NCI-H2171 (cell line): ENCODE results near the gene CHD6.

ENCODE experiments used
- DNase-seq: peaks from one replicate; lab custom pipeline; 2025; lab: John Stamatoyannopoulos, UW

The CHD6 gene

DNA sequence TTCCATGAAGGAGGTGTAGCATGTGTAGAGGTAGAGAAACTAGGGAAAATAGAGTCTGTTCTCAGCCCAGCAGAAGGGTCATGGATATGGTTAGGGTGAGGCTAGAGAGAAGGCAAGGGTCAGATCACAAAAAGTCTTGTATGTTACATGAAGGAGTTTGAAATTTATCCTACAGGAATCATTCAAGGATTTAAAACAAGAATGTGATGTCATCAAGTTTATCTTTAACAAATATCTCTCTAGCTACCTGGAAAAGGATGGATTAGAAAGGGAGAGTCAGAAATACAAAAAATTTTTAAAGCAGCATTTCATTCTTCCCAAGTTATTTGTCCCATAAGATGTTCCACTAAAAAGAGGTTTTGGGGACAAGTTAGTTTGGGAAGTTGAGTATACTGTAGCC, 4.4 kb upstream of the CHD6 start:
- no peak for DNase-seq

DNA sequence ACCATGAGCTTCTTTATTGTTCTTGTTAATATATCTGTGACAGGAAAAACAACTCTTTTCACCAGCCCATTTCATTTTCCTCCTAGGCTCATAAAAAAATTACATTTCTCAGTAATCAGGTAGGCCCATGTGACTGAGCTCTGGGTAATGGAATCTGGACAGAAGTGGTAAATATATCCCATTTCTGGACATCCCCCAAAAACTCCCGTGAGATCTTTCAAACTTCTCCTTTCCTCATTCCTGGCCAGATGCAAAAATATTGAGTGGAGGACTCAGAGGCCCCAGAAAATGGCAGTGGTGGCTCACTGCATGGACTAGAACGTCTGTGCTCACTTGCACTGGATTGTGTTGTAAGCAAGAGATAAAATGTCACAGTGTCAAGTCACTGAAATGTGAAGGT, 3.8 kb upstream of the CHD6 start:
- DNase-seq: no peak

DNA sequence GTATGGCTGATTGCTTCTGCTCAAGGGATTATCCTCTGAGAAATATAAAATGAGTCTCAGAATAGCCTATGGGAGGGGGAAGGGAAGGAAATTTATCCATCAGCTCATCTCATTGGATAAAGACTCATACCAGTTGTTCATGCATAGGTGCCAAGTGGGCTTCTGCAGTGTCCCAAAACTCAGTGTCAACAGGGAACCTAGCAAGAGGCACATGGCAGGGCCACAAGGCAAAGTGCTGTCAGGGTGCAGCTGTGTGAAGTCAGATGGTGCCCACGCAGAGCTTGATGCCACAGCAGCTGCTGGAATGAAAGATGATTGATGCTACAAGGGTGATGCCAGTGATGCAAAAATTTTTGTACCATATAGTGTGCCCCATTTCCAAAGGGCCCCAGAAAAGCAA, 3.2 kb upstream of the CHD6 start:
- no peak for DNase-seq

DNA sequence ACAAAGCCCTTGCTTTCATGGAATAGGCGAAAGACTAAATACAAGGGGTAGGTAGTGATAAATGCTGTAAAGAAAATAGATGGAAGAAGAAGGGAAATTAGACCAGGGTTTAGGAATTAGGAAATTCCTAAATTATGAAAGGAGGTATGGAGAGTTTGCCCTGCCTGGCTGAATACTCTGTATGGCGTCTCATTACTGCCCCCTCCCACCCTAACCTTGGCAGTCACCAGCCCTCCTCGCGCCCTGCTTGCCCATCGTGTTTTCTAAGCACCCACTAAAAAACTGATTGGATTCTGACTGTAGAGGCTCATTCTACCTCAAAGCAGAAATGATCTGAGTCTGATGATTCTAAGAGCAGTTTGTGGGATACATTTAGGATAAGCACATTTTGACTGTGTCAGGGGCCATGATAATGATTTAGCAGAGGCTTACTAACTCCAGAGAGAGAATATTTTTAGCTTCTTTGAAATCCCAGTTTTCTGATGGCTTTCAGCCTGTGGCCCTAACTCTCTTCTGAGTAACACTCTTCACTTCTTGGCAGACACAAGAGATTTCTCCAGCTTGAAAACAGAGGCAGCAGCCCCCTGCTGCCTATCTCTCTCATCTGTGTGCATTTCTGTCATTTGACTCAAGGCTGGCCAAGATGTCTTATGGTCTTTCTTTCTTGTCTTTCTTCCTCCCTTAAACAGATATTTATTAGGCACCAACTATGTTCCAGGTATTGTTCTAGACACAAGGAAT, 1.4 kb upstream of the CHD6 start:
- no peak for DNase-seq

DNA sequence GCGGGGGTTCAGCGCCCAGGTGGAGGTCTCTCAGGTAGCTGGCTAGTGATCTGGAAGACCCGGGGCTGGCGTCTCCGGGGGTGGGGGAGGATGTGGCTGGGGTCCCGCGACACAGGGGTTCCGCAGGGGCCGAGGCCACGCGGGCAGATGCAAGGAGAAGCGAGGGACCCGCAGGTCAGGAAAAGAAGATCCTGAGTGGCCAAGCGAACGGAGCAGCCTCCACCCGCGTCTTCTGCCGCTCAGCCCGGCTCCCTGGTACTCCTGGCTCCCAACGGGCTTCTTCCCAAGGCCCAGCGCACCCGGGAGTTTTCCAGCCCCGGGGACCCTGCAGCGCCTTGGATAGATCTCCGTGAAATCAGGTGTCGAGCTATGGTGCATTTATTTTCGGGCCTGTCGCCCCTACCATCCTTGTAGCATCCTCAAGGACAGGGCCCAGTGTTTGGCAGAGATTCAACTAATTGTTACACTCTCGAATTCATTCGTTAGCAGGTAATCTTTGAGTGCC, 682 bp upstream of the CHD6 start:
- no peak for DNase-seq

DNA sequence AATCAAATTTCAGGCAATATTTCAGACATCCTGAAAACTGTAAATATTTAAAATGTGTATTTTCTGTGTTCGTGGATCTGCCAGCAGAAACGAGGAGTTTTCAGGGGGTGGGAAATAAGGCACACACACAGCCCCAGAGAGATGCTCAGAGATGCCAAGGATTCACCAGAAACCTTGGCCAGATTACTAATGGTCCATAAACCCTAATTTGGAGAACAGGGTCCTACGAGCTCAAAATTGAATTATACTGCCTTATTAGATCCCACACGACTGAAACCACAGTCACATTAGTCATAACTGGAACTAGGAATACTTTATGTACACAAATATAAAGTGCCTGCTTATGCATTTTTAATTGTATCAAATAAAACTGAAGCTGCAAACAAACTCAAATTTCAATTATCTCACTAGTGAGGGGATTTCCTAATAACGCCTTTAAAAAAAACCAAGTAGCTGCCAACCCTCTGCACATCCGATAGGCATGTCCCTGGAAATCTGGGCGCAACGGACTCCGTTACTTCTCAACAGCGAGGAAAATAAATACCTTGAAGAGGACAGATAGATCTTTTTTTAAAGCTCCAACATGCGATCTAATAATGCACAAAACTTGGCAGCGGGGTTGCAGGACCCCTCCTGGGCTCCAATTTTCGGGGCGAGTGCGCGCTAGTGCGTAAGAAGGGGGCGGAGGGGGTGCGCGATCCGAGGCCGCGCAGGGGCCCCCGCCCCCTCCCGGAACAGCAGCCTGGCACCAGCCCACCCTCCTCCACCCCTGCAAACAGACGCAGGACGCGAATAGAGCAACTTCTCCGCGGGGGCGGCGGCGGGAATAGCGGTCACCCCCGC, 897 bp downstream of the CHD6 start:
- DNase-seq: peak; percentile 26

DNA sequence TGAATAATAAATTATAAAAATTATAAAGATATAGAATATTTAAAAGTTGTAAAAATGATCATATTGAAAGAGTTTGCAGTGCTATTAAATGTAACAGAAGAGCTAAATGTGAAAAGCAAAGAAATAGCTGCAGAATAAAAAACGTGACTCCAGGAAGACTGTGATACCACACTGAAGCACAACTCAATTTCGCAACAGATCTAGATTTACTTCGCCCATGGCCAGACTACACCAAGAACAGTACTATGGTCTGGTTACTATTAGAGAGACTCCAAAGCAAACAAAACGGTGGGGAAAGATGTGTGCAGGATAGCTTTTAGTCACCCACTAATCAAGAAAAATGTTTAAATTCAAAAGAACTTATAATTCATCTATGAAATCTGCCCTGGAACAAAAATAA, 1.9 kb downstream of the CHD6 start:
- DNase-seq: no peak

DNA sequence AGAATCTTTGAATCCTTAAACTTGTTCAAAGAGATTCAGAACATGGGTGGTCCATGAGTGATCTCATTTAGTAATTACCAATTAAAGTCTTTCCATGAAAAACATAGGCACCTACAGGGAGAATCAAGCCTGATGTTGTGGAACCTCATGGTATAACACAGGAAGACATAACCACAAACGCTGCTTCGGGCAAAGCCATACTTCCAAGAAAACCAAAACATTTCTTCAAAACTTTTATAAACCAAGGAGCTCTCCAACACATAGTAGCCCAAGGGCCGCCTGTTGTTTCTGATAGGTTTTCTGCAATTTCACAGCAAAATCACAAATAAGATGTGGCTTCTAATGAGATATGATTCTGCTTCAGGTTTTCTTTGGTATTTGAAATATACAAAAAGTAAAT, 2.5 kb downstream of the CHD6 start:
- no peak for DNase-seq

DNA sequence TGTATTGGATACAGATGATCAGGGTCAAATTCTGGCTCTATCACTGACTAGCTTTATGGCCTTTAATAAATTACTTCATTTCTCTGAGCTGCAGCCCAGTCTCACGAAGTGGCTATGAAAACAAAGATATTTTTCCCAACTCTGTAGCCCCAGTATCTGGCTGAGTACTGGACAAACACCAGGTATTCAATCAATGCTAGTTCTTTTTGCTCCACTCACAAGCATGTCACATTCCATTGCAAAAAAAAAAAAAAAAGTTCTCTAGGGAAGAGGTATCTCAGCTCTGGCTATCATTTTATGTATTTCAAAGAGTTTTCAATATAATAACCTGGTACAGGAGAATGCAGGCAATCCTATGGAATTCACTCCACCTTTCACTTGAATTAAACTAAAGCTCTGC, 3.1 kb downstream of the CHD6 start:
- no peak for DNase-seq

DNA sequence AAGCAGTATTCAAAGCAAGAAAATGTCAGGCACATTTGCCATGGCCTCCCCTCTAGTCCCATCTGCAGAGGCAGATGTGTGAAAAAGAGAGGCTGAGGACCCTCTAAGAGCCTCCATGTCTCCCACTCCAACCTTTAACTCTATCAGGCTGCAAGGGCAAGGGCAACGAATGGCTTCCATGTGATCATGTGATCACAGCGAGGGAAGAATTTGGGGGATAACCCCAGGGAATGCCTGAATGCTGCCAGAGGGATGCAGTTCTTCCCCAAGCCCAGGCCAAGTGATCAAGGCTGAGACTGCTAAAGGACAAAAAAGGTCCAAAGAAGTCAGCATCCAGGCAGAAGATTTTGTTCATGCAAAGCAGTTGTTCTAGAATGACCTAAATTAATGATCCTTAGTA, 4.9 kb downstream of the CHD6 start:
- DNase-seq: no peak

DNA sequence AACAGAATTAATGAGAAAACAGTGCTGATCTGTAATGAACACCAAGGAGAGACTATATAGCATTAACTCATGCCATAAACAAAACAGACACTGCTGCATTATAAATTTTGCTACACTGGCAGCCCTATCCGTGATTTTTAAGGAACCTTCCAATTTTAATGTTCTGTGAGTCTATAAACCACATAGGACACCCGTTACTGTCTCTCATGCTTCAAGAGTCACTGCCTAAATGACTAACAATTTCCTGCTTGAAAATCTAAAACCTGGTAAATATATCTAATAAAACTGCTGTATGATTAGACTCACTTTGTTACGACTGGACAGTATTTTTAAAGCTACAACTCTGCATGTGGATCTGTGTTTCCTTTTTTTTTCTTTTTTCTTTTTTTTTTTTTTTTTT, 8.7 kb downstream of the CHD6 start:
- no peak for DNase-seq

DNA sequence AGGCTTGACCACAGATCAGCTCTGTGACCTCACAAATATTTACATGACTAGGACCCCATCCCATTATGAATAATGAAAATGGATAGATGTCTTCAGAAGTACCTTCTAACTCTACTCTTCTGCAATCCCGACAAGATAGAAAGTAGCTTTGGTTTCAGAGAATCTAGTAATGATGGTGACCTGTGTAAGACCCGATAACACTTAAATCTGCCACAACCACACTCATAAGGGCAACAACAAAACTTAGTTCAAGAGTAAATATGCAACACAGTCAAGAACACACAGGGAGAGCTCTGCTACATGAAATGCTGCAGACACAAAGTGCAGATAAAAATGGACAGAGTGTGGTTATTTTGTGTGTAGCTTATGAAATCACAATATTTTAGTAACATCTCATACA, 9.6 kb downstream of the CHD6 start:
- DNase-seq: no peak

DNA sequence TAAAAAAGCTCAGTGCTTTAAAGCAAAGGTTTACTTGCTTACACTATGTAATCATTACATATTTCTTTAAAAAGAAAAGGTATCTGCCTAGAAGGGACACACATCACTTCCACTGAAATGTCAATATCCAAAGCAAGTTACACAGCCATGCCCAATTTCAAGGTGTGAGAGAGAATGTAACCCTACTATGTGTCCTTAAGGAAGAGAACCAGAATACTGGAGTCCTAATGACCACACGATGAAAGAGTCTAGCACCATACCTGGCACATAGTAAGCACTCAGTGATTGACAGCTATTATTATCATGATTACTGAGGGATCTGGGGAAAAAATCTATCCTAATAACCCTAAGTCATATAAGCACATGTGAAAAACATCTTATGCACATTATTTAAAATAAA, 10.4 kb downstream of the CHD6 start:
- DNase-seq: no peak

DNA sequence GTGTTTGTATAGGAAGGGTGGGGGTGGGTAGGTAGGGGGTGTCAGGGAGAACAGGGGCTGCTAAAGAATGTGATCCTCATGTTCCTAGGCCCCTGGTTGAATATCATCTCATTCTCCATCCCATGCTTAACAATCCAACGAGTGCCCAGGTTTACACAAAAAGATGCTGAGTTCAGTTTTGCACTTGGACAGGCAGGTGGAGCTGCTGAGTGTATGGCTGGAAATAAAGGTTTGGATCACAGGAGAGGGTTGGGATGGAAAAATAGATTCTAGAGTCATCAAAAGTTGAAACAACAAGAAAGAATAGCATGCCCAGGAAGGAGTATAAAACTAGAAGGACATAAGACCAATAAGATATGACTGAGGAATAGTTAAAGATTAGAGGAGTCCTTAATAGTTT, 14.2 kb downstream of the CHD6 start:
- no peak for DNase-seq

DNA sequence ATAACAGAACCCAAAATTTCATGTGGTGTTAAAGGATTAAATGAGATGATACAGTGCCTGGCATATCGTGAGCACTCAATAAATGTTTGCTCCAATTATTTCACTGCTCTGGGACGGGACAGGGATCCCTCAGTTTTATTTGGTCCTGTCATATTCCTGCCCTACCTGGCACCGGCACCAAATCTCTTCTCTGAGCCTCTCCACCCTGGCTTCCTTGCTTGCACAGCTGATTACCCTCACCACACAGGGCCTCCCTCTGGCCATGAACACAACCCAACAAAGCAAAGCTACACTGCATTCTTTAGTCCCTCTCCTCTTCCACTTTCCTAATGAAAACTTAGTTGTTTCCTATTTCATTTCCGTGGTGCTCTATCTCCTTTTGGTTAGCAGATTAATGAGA, 16.4 kb downstream of the CHD6 start:
- DNase-seq: no peak

DNA sequence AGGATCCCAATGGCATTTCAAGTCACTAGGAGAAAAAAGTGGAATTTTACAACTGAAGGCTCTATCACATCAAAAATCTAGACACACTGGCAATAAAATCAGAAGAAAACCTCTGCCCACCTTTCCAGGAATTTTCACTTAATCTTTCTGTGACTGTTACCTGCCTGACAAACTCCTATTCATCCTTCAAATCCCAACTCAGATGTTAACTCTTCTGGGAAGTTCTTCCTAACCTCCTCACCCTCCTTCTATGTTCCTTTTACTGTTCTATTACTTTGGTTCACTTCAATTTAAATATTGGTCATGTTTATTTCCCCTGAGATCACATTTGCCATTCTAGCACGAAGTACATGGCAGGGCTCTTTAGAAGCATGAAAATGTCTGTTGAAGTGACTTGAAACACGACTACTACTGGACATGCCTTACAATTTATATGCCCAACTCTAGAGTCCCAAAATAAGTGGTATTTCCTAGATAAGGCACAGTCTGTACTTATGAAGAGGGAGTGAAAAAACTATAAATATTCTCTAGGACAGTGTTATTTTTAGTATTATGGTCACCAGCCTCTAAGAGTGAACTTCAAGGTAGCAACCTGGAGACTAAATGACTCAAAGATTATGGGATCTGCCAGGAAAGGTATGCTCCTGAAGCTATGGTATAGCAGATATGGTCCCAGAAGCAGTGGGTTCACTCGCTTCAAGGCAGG, 17.1 kb downstream of the CHD6 start:
- DNase-seq: no peak

DNA sequence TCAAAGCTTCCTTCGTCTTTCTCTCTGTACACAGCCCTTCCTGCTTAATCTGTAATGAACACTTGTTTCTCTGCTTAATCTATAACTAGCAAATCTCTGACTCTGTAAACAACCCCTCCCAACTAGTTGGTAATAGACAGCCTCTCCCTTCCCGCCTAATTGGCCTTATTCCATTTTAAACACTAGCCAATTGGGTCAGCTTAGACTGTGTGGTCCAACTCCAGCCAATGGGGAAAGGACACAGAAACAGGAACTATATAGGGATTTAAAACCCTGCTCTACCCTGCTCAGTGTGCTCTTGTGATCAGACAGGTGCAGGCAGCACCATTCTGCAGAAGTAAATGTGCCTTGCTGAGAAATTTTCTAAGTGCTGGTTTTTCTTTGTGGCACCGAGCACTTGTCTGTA, 18.5 kb downstream of the CHD6 start:
- DNase-seq: no peak

DNA sequence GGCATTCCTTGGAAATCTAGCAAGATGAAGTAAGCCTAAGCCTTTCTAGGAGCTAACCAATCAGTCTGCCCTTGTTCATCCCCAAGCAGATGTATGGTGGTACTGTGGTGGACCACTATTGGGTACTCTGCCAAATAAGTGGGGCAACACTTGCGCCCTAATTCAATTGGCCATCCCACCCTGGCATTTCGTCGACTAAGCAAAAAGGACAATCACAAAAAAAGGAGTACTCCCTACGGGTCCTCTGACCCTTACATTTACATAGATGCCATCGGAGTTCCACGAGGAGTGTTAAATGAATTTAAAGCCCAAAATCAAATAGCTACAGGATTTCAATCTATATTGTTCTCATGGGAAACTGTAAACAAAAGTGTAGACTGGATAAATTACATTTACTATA, 19.5 kb downstream of the CHD6 start:
- no peak for DNase-seq

DNA sequence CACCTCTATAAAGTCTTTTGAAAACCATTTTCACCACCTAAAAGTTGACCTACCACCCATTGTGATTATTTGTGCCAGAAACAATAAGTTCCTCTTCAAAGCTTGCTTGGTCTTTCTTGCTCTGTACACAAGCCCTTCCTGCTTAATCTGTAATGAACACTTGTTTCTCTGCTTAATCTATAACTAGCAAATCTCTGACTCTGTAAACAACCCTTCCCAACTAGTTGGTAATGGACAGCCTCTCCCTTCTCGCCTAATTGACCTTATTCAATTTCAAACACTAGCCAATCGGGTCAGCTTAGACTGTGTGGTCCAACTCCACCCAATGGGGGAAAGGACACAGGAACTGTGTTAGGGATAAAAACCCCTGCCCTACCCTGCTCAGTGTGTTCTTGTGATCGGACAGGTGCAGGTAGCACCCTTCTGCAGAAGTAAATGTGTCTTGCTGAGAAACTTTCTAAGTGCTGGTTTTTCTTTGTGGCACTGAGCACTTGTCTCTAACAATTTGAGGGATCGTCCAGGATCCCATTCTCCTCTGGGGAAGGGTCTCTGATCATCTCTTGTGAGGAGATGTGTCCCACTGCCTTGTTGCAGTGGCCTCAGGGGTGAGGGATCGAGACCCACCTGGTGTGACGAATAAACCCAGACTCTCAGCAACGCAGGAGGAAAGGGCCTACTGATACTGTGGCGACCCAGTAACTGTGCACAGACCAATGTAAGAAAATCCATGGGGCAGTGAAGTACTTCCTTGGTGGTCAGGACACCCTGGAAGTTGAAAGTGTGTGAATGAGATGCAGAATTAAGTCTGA, 23.5 kb downstream of the CHD6 start:
- DNase-seq: no peak

DNA sequence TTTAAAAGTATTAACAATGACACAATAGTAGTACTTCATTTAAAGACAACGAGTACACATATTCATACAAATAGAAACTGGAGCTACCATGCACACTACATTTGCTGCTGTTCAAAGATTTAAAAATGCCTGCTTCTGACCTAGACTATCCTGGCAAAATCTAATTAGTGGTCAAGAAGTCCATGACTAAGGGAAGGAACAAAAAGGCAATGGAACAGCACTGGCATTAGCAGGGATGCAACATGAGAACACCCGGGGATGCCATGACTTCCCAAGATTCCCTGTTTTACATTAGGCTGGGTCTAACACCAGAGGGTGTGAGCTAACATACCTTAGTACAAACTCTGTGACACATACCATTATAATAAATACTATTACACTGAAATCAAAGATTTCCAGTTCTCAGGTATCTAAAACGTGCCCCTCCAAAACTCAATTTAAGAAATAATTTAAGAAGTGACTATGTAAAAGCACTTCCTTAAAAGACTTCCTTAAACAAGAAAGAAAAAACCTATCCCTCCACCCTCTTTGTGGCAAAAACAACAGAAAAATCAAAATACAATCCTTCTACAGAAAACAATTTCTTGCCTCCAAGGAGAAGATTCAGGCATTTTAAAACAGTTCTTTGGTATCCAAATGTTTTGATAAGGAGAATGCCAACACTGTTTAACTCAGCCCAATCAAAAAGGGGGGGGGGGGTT, 25.5 kb downstream of the CHD6 start:
- DNase-seq: no peak

DNA sequence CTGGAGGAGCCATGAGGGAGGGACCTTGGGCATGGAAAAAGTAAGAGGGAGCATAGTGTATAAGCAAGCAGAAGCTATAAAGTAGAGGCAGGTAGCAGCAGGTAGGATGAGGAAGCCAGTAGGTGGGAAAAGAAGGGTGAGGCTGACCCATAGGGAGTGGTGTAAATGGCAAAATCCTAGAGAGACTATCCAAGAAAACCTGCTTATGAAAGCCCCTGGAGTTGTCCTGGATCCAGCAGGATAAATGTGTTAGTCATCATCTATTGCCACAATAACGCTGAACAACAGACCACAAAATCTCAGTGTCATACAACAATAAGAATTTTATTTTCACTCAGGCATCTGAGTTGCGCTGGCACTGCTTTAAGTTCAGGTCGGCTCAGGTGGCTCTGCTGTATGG, 30.2 kb downstream of the CHD6 start:
- no peak for DNase-seq
